GM20000 (cell line): ENCODE measurements around the gene NOS1AP.

Experiments
- DNase-seq: peaks from one replicate; pipeline ENCODE4 v3.0.0; 2012; ENCODE audit warnings: low spot score
- TF ChIP-seq, protein P1 (sequence below): IDR thresholded peaks from 2 replicates; pipeline ENCODE4 v1.5.1; 2012; ENCODE audit warnings: mild to moderate bottlenecking, control low read depth; ENCODE audit errors: extremely low read depth, missing control alignments

NOS1AP gene

DNA sequence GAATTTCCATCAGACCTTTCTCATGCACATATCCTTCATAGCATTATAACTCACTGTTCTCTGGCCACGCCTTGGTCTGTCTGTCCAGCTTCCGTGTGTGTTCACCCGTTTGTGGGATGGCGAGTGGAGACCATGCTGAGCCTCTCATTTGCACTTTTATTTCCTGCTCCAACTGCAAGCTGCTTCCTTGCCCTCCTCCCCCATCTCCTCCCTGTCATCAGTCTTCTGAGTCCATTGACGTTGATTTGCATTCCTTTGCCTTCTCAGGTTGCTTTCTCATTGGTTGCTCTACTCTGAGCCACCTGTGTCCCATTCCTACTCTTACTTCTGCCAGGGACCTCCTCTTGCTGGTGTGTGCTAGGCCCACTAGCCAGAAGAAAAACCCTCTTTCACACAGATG lies 146.4 kb downstream of the NOS1AP start:
- DNase-seq, result no peak
- TF ChIP-seq, protein P1, sequence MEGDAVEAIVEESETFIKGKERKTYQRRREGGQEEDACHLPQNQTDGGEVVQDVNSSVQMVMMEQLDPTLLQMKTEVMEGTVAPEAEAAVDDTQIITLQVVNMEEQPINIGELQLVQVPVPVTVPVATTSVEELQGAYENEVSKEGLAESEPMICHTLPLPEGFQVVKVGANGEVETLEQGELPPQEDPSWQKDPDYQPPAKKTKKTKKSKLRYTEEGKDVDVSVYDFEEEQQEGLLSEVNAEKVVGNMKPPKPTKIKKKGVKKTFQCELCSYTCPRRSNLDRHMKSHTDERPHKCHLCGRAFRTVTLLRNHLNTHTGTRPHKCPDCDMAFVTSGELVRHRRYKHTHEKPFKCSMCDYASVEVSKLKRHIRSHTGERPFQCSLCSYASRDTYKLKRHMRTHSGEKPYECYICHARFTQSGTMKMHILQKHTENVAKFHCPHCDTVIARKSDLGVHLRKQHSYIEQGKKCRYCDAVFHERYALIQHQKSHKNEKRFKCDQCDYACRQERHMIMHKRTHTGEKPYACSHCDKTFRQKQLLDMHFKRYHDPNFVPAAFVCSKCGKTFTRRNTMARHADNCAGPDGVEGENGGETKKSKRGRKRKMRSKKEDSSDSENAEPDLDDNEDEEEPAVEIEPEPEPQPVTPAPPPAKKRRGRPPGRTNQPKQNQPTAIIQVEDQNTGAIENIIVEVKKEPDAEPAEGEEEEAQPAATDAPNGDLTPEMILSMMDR, result no peak

DNA sequence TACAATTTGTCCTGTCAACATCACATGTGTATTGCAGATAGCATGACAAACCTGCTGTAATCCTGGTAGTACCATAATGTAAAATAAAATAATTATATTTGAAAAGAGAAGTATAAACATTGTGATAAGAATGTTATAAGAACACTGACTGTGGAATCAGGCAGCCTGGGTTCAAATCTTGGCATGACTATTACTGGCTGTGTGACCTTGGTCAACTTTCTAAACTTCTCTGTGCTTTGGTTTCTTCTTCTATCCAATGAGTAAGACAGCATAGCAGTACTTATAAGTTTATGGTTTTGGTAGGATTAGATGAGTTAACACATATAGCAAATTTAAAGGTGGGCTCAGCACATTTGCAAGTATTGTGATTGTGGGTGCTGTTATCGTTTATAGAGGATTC lies 147.1 kb downstream of the NOS1AP start:
- TF ChIP-seq, protein P1, result no peak
- no peak for DNase-seq

DNA sequence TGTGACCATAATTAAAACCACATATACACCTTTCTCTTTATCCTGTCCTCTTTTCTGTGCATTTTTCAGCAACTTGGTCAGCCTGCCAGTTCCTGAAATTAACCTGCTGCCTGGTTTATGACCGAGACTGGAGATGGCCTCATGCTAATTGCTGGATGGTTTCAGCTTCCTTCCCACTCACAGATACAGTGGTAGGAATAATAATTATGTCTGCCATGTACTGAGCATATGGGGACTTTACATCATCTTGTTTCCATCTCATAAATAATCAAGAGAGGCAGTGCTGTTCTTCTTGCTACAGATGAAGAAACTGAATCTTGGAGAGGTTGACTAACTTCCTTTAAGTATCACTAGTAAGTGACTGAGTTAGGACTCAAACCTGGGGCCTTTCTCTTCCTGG lies 148.2 kb downstream of the NOS1AP start:
- TF ChIP-seq, protein P1, result no peak
- no peak for DNase-seq

DNA sequence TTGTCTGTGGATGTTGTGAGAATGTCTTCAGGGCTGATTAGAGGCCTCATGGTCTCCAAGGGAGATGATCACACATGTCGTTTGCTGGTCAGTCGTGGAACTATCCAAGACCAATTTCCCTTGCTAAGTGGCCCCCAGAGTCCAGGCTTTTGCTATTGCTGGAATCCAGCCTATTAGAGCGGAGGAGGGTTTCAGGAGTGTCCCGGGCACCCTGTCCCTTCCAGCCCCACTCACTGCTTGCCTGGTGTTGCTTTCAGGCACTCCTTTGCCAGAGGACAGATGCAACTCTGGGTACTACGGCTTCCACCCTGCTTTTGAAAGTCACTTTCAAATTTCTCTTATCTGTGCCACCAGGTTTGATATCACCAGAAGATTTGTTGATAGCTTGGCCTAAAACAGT lies 149.1 kb downstream of the NOS1AP start:
- TF ChIP-seq, protein P1, result no peak
- DNase-seq, result no peak

DNA sequence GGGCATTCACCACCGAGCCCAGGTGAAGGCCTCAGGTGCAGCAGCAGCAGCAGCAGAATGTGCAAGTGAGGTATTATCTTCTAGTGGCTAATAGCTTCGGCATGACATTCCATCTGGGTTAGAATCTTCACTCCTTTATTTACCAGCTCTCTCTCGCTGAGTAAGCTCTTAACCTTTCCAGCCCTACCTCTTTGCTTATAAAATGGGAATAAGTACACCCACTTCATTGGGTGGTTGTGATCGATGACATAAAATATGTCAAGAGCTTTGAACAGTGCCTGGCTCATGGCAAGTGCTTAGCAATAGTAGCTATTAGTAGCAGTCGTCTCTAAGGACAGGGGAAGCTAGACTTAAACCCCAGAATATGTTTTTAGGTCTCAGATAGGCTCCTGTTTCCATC lies 149.5 kb downstream of the NOS1AP start:
- TF ChIP-seq, protein P1, result no peak
- no peak for DNase-seq

DNA sequence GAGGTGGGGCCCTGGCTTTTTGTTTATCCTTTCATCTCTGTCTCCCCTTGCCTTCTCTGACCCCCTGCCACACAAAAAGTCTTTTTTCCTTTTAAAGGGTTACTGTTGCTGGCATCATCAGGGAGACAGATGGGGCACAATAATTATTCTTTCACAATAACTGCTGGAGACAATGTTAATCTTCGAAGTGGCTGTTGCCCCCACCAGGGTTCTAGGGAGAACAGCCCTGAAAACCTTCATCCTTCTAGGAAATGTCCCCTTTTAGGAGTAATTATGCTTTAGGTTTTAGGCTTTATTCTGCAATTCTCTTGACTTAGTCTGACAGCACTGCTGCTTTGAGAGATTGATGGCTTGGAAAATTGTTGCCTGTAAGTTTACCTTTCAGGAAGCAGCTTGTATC lies 150.0 kb downstream of the NOS1AP start:
- no peak for DNase-seq
- TF ChIP-seq, protein P1, result no peak

DNA sequence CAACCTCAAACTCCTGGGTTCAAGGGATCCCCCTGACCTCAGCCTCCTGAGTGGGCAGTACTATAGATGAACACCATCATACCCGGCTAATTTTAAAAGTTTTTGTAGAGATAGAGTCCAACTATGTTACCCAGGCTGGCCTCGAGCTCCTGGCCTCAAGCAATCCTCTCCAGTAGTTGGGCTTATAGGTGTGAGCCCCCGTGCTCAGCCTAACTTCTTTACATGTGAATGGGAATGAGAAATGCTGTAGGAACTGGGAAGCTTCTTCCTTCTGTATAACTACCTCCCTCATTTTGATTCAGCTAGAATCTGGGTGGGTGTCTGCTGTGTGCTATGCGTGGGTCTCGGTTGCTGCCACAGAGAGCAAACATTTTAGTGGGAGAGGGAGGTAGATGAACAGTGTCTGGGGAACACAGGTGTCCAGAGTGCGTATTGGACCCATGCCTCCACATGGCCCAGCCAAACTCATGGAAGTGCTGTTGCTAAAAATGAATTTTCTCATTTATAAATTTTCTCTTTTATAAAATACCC lies 150.6 kb downstream of the NOS1AP start:
- TF ChIP-seq, protein P1, result no peak
- no peak for DNase-seq
